Cardiac fibroblast (primary cell): Measurements from ENCODE around the gene PLCB4.
A peak's percentile ranks its signal among the peaks of the same experiment; 100 is the strongest.

Experiments
- DNase-seq, 2 donors: peaks; one replicate each; pipeline versions ENCODE4 v3.0.0 to v3.0.0-alpha.2; 2010; ENCODE audit warnings: low read depth in 2 of 2
- H3K4me3 ChIP-seq, 2 donors: replicated peaks in 1 of 2; 1 replicate in 1 of 2; 2 replicates in 1 of 2; pipeline ENCODE4 v1.5.1; 2011; ENCODE audit warnings: low read depth in 2 of 2, low read length in 2 of 2, mild to moderate bottlenecking in 2 of 2, moderate library complexity in 1 of 2
- TF ChIP-seq, protein P1 (sequence below): IDR thresholded peaks from one replicate; pipeline ENCODE4 v1.5.1; 2011; ENCODE audit warnings: low read depth, mild to moderate bottlenecking, low read length, inconsistent platforms

PLCB4 gene

DNA sequence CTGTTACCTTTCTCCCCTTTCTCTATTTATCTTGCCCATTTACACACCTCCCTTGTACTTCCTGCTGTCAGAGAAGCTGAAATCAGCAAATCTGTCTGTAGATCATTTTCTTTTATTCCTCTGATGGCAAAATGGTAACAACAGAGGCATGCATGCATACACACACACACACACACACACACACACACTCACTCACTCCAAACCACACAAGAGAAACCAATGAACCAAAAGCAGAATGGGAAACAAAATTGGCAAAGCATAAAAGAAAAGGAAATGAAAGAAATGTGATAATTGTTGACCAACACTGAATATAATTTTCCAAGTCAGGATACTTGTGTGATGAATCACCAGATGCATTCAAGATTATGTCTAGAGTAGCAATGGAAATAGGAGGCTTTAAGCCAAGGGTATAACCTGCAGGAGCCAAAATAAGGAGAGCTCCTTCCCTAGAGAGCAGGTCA is 172.4 kb downstream of the PLCB4 start:
- no peak overlapping the region for H3K4me3 ChIP-seq
- TF ChIP-seq, protein P1, sequence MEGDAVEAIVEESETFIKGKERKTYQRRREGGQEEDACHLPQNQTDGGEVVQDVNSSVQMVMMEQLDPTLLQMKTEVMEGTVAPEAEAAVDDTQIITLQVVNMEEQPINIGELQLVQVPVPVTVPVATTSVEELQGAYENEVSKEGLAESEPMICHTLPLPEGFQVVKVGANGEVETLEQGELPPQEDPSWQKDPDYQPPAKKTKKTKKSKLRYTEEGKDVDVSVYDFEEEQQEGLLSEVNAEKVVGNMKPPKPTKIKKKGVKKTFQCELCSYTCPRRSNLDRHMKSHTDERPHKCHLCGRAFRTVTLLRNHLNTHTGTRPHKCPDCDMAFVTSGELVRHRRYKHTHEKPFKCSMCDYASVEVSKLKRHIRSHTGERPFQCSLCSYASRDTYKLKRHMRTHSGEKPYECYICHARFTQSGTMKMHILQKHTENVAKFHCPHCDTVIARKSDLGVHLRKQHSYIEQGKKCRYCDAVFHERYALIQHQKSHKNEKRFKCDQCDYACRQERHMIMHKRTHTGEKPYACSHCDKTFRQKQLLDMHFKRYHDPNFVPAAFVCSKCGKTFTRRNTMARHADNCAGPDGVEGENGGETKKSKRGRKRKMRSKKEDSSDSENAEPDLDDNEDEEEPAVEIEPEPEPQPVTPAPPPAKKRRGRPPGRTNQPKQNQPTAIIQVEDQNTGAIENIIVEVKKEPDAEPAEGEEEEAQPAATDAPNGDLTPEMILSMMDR: no peak
- peak; percentile 64 to 86 for DNase-seq

DNA sequence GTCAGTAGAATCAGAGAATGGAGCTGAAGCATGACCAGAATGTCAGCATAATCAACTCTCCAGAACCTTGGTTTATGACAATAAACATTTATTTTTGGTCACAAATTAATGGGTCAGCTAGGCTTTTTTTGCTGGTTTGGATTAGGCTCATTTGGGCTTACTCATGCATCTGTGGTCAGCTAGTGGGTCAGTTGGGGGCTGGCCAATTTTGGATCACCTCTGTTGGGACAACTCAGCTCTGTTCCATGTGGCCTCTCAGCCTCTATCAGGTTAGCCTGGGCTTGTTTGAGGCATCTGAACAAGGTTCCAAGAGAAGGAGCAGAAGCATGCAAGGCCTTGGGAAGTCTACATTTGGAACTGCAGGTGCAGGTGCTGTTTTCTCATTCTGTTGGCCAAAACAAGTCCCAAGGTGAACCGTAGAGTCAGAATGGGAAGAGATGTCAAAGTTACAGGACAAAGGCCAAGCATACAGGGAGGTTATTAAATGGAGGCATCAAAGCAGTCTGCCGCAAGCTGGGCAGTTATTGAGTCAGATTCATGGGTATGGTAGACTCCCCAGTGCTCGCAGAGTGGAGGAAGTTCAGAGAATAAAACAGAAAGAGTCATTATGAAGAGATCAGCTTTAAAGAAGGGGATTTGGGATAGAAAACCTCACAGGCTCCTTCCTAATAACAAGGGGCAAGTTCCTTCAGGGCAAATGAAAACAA is 173.0 kb downstream of the PLCB4 start:
- DNase-seq: peak in 1 of 2 donors; percentile 34
- TF ChIP-seq, protein P1: no peak
- no peak overlapping the region for H3K4me3 ChIP-seq

DNA sequence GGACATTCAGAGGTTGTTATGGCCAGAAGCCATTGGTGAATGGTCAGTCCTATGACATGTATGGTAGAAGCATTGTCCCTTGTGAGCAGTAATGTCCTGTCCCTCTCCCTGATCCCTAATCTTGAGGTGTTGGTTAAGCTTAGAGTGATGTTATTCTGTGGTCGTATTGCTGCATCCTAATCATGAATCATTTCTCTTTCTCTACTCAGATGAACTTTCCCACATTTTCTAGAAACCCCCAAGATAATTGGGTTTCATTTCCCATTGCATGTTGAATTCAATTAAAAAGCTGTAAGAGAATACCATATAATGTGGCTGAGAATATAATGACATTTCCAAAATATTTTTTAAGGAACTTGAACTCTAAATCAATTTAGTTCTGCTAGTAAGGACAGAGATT is 175.1 kb downstream of the PLCB4 start:
- TF ChIP-seq, protein P1: no peak
- peak in 1 of 2 donors; percentile 4 for DNase-seq
- no peak overlapping the region for H3K4me3 ChIP-seq

DNA sequence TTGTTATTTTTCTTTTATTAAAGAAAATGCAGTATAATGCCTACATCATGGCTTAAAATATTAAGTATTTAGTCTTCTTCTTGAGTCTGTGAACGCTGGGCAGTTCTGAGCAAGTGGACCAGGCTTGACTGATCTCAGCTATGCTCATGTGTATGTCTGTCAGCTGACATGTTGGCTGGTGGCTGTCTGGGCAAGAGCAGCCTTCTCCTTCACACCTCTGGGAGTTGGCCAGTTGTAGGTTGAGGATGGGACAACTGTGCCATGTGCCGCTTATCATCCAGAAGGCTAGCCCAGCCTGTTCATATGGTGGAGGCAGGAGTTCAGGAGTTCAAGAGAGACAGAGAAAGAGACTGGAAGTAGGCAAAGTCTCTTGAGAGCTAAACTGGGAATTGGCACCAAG is 175.9 kb downstream of the PLCB4 start:
- TF ChIP-seq, protein P1: no peak
- DNase-seq: no peak
- no peak overlapping the region for H3K4me3 ChIP-seq

DNA sequence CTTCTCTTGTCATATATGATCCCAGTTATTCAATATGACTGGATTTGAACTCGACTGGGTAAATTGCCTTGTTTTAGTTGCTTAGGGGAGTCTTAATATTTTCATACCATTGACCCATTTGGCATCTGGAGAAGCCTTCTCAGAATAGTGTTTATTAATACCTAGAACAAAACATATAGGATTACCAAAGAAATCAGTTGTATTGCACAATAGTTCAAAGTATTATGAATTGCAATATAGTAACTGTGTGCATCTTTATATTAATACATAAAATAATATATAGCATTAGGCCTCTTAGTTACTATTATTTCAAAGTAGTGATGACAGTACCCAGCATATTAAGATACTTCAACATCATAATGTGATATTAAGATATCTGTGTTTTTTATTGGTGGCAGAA is 177.8 kb downstream of the PLCB4 start:
- TF ChIP-seq, protein P1: no peak
- no peak for DNase-seq
- no peak overlapping the region for H3K4me3 ChIP-seq

DNA sequence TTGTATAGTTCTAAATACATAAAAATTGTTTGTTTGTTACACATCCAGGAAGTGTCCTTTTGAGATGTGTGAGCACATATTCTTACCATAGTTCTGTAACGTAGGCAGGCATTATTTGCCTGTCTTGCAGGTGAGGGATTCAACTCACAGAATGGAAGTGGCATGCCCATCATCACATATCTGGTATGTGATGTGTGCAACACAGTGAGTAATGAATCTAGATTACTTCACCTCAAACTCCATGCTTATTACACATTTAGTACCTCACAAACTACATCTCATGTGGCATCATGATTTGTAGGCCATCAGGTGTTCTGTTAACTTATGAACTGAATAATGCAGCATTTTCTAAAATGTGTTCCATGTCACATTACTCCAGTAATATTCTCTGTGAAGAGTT is 181.6 kb downstream of the PLCB4 start:
- TF ChIP-seq, protein P1: no peak
- no peak for DNase-seq
- H3K4me3 ChIP-seq: no peak overlapping the region
